Neural cell (in vitro differentiated cells): Measurements from ENCODE around the gene RNF25. TPM values are rescaled to one million over a fixed set of nuclear protein-coding genes. Genes with fewer than 3 reads are reported as not detected.

ENCODE experiments used
- H2AFZ ChIP-seq: fragments of 200-600, 300-800 bp; sonication (generic), shearing (Covaris generic); 2 replicates; pipeline ENCODE4 v1.6.0; 2014; ENCODE audit warnings: low read depth, mild to moderate bottlenecking, antibody characterized with exemption, low read length, moderate library complexity
- H3F3A ChIP-seq: fragments of 200-600 bp; shearing (Covaris generic); 2 replicates; pipeline ENCODE4 v1.6.1; 2016; ENCODE audit warnings: mild to moderate bottlenecking, moderate library complexity, mixed read lengths, antibody characterized with exemption, low read length; ENCODE audit not compliant: insufficient read depth, poor library complexity, severe bottlenecking
- H3K27ac ChIP-seq: fragments of 200-600, 300-800 bp; sonication (generic), shearing (Covaris generic); 2 replicates; pipeline ENCODE4 v1.5.1; 2014; ENCODE audit warnings: mild to moderate bottlenecking, low read length, moderate library complexity
- H3K27me3 ChIP-seq: fragments of 300-800, 200-600 bp; sonication (generic), shearing (Covaris generic); 2 replicates; pipeline ENCODE4 v1.6.0; 2014; ENCODE audit warnings: mild to moderate bottlenecking, low read depth, low read length, moderate library complexity; ENCODE audit not compliant: insufficient read depth
- H3K36me3 ChIP-seq: fragments of 300-800, 200-600 bp; sonication (generic), shearing (Covaris generic); 2 replicates; pipeline ENCODE4 v1.5.1; 2014; ENCODE audit warnings: mild to moderate bottlenecking, antibody characterized with exemption, low read length, moderate library complexity; ENCODE audit not compliant: insufficient read depth
- H3K4me2 ChIP-seq: fragments of 300-800, 200-600 bp; sonication (generic), shearing (Covaris generic); 2 replicates; pipeline ENCODE4 v1.6.0; 2014; ENCODE audit warnings: mild to moderate bottlenecking, low read length
- H3K4me3 ChIP-seq: fragments of 300-800, 200-600 bp; sonication (generic), shearing (Covaris generic); 2 replicates; pipeline ENCODE4 v1.5.1; 2014; ENCODE audit warnings: mild to moderate bottlenecking, low read length, moderate library complexity
- H3K79me2 ChIP-seq: fragments of 200-600 bp; shearing (Covaris generic); replicated peaks from 2 replicates; pipeline ENCODE4 v1.6.0; 2014; ENCODE audit warnings: mild to moderate bottlenecking, low read length, moderate library complexity; ENCODE audit not compliant: insufficient read depth
- H3K9ac ChIP-seq: fragments of 300-800, 200-600 bp; sonication (generic), shearing (Covaris generic); 2 replicates; pipeline ENCODE4 v1.6.1; 2016; ENCODE audit warnings: mild to moderate bottlenecking, low read length, mixed read lengths
- H3K9me2 ChIP-seq: fragments of 200-600 bp; shearing (Covaris generic); 2 replicates; pipeline ENCODE4 v1.6.1; 2016; ENCODE audit warnings: mild to moderate bottlenecking, low read length, mixed read lengths; ENCODE audit not compliant: insufficient read depth
- H3K9me3 ChIP-seq: fragments of 200-600, 300-800 bp; sonication (generic), shearing (Covaris generic); 2 replicates; pipeline ENCODE4 v1.6.1; 2016; ENCODE audit warnings: mild to moderate bottlenecking, mixed run types, low read length, moderate library complexity, mixed read lengths
- H4K20me1 ChIP-seq: fragments of 200-600 bp; shearing (Covaris generic); 2 replicates; pipeline ENCODE4 v1.6.1; 2016; ENCODE audit warnings: mild to moderate bottlenecking, mixed run types; ENCODE audit not compliant: insufficient read depth
- CTCF ChIP-seq: fragments of 450-650 bp; IDR thresholded peaks from 2 replicates; pipeline ENCODE4 v1.5.1; 2014; ENCODE audit warnings: antibody characterized with exemption, mild to moderate bottlenecking, moderate library complexity; ENCODE audit not compliant: poor library complexity, severe bottlenecking
- EP300 ChIP-seq: fragments of 450-650 bp; conservative IDR thresholded peaks from 2 replicates; pipeline ENCODE4 v1.6.1; 2014; ENCODE audit warnings: antibody characterized with exemption, mild to moderate bottlenecking, moderate library complexity; ENCODE audit not compliant: poor library complexity, severe bottlenecking
- EZH2 ChIP-seq: fragments of 200-600, 300-800 bp; shearing (Covaris generic), sonication (generic); IDR thresholded peaks from 2 replicates; pipeline ENCODE4 v1.6.1; 2014; ENCODE audit warnings: antibody characterized with exemption, low read length, borderline replicate concordance, mild to moderate bottlenecking; ENCODE audit not compliant: insufficient read depth, poor library complexity, severe bottlenecking
- MXI1 ChIP-seq: fragments of 450-650 bp; conservative IDR thresholded peaks from 2 replicates; pipeline ENCODE4 v1.6.1; 2014; ENCODE audit warnings: antibody characterized with exemption, mild to moderate bottlenecking; ENCODE audit not compliant: poor library complexity, severe bottlenecking
- POLR2AphosphoS5 ChIP-seq: IDR thresholded peaks from 2 replicates; pipeline ENCODE4 v1.6.1; 2012
- RAD21 ChIP-seq: fragments of 450-650 bp; conservative IDR thresholded peaks from 2 replicates; pipeline ENCODE4 v1.6.1; 2014; ENCODE audit warnings: antibody characterized with exemption, mild to moderate bottlenecking, moderate library complexity
- REST ChIP-seq: IDR thresholded peaks from 2 replicates; pipeline ENCODE4 v1.6.1; 2012; ENCODE audit warnings: borderline replicate concordance
- SMC3 ChIP-seq: fragments of 450-650 bp; conservative IDR thresholded peaks from 2 replicates; pipeline ENCODE4 v1.6.1; 2014; ENCODE audit warnings: antibody characterized with exemption, mild to moderate bottlenecking, moderate library complexity; ENCODE audit not compliant: poor library complexity
- TAF1 ChIP-seq: IDR thresholded peaks from 2 replicates; pipeline ENCODE4 v1.6.1; 2012; ENCODE audit warnings: low read depth
- polyA plus RNA-seq: library from polyadenylated mRNA; depleted of rRNA; stranded (reverse); fragments of >200 nt; gene quantifications from 2 replicates; pipeline ENCODE4 v1.2.3, GENCODE V29; 2014

The RNF25 gene
- polyA plus RNA-seq, 1 donor from 2014 or later, result 86.0 TPM

GRCh38 chr2:218631837-218632236 is 40.0 kb downstream of the RNF25 start:
- Histone ChIP-seq H3K4me2 (no peak overlapping the region), H3K9me3 (no peaks in the 10 kb centered on the region), H3K4me3 (no peak overlapping the region), H3K9ac (no peak overlapping the region), H2AFZ (no peak overlapping the region), H3K9me2 (no peaks in the 10 kb centered on the region), H3K36me3 (no peaks in the 10 kb centered on the region), H4K20me1 (no peaks in the 10 kb centered on the region), H3K27me3 (no peaks in the 10 kb centered on the region), H3K27ac (no peak overlapping the region), H3K79me2 (no peaks in the 10 kb centered on the region), H3F3A (no peaks in the 10 kb centered on the region)
- TF ChIP-seq TAF1 (no peak), EZH2 (no peak), SMC3 (no peak), RAD21 (no peak), REST (no peak), CTCF (no peak), EP300 (no peak), POLR2AphosphoS5 (no peak), MXI1 (no peak)

- Histone ChIP-seq H3K9ac (no peak overlapping the region), H3K79me2 (no peaks in the 10 kb centered on the region), H4K20me1 (no peaks in the 10 kb centered on the region), H3K9me2 (no peaks in the 10 kb centered on the region), H3K4me2 (no peak overlapping the region), H3K27ac (no peak overlapping the region), H2AFZ (no peak overlapping the region), H3K36me3 (no peaks in the 10 kb centered on the region), H3K27me3 (no peaks in the 10 kb centered on the region), H3K9me3 (no peaks in the 10 kb centered on the region), H3K4me3 (no peak overlapping the region), H3F3A (no peaks in the 10 kb centered on the region)
- TF ChIP-seq MXI1 (no peak), TAF1 (no peak), EZH2 (no peak), REST (no peak), EP300 (no peak), CTCF (no peak), RAD21 (no peak), SMC3 (no peak), POLR2AphosphoS5 (no peak)
These were observed 43.9 kb downstream of the RNF25 start for GRCh38 chr2:218627939-218628338.
